Measurements from ENCODE around the gene TRDMT1. TPM values are rescaled to one million over a fixed set of nuclear protein-coding genes. Genes with fewer than 3 reads are reported as not detected.

TRDMT1 gene
- total RNA-seq, 2 experiments from 2014 or later = 12.3 to 12.7 TPM

DNA sequence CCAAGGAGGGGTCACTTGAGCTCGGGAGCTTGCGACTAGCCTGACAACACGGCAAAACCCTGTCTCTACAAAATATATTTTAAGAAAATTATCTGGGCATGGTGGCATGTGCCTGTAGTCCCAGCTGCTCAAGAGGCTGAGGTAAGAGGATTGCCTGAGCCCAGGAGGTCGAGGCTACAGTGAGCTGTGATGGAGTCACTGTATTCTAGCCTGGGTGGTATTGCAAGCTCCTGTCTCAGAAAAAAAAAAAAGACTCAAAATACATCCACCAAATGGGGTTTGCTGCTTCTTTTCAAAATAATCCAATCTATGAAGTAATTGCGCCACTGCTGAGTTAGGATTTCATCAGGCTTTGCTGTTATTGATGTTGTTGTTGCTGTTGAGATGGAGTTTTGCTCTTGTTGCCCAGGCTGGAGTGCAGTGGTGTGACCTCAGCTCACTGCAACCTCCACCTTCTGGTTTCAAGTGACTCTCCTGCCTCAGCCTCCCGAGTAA, 15.5 kb upstream of the TRDMT1 start:
- Mint-ChIP-seq H3K4me3 (no peak overlapping the region), H3K9me3 (peaks cover 2% of the 10 kb centered on the region), H3K27ac (peak overlapping the region; percentile 95), H3K4me1 (peaks cover 63% of the 10 kb centered on the region), H3K36me3 (ENCODE audit: low read depth) (peaks cover 50% of the 10 kb centered on the region), H3K27me3 (no peaks in the 10 kb centered on the region)
- ChIA-PET POLR2A (interaction anchor here (1.3 to 2.9 kb wide), 5 partner anchors 10 to 194 kb away, joined by 3 to 117 read pairs (median 24); partner anchors contain the start of genes TRDMT1 and VIM), CTCF (interaction anchor here (2.0 to 2.2 kb wide), 2 partner anchors 11 to 15 kb away, joined by 6 to 13 read pairs; partner anchors contain the start of genes TRDMT1 and VIM)
- no peak for DNase-seq

DNA sequence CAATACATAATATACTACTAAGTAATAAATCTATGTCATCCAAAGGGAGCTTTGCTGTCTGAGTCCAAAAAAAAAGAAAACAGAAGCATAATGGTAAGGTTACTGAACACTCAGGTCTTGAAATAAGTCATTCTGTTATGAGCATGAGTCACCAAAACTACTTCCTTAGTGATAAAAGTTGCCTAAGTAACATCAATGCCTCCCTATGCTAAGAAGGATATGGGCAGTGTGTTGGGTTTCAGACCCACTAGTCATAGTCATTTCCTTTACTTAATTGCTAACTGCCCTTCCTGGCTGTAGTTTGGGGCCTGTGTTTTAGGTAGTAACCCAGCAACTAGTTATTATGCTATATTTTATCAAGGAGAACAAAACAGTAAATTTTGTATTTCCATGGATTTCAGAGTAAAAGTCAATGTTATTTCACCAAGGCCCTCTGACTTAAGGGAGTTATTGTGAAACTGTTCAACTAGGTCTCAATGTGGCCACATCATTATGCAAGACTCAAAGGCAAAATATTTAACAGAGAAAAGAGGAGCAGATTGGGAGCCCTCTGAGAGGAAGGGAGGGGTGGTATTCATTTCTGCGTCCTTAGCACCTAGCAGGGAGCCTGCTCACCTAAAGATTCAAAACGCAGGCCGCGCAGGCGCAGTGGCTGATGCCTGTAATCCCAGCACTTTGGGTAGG, 14.9 kb upstream of the TRDMT1 start:
- ChIA-PET CTCF (interaction anchor here (0.5 to 2.2 kb wide), 5 partner anchors 10 to 190 kb away, joined by 3 to 13 read pairs (median 6); partner anchors contain the start of genes TRDMT1 and VIM), POLR2A (interaction anchor here (0.6 to 2.9 kb wide), 8 partner anchors 8 to 193 kb away, joined by 3 to 117 read pairs (median 10); partner anchors contain the start of genes TRDMT1 and VIM)
- Mint-ChIP-seq H3K4me3 (peak overlapping the region; percentile 36), H3K27me3 (no peaks in the 10 kb centered on the region), H3K9me3 (peaks cover 2% of the 10 kb centered on the region), H3K36me3 (ENCODE audit: low read depth) (peaks cover 52% of the 10 kb centered on the region), H3K27ac (peak overlapping the region; percentile 95), H3K4me1 (peaks cover 62% of the 10 kb centered on the region)
- peak; percentile 47 for DNase-seq

DNA sequence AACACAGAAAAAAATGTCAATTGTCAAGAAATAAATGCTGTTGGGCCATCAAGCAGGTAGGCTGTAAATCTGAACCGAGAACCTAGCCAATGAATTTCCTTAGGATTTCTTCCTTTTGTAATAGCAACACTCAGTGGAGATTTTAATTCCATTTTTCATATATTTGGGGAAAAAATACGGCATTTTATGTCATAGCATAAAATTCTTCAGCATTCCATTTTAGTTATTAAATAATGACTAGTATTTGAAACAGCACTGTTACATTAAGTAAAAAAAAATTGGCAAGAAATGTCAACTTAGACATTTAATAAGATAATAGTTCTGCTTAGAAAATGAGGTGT, 14.3 kb upstream of the TRDMT1 start:
- ChIA-PET CTCF (interaction anchor here (1.2 to 2.2 kb wide), 4 partner anchors 10 to 16 kb away, joined by 3 to 13 read pairs (median 6); partner anchors contain the start of genes TRDMT1 and VIM), POLR2A (interaction anchor here (0.6 to 2.9 kb wide), 7 partner anchors 8 to 191 kb away, joined by 3 to 117 read pairs (median 16); partner anchors contain the start of genes TRDMT1 and VIM)
- DNase-seq = no peak
- peaks cover 48% of the 10 kb centered on the region for H3K36me3 Mint-ChIP-seq (ENCODE audit: low read depth)
- H3K27ac Mint-ChIP-seq = peak overlapping the region; percentile 95
- peaks cover 56% of the 10 kb centered on the region for H3K4me1 Mint-ChIP-seq
- H3K9me3 Mint-ChIP-seq = peaks cover 2% of the 10 kb centered on the region
- no peaks in the 10 kb centered on the region for H3K27me3 Mint-ChIP-seq
- peak overlapping the region; percentile 36 for H3K4me3 Mint-ChIP-seq

DNA sequence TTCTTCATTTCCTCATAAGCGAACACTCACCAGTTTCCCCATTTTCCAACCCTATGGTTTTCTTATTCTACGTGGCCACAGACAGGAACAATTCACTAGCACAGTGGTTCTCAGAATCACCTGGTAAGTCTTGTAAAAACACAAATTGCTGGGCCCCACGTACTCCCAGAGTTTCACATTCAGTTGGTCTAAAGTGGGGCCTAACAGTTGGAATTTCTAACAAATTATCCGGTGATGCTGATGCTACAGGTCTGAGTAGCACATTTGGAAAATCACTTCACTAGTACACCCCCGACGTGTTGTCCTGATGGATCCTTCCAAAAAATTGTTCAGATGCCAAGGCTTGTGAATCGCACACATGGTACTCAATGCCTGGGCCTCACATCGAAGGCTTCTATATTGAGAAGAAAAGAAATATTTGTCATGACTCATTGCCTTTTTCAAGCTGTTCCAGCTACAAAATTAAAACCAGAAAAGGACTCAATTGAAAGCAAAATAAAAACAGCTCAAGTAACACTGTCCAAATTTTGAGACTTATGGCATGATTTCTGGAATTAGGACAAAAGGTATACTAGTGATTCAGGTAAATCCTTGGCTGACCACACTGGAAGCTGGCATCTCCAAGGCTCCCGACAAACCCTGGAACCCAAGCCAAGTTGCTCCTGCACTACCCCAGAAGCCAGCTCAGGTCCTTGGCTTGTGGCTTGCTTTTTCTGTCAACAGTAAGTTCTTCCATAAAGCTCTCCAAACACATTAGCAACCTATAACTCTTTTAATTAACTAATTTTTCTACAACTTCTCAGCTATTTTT, 13.7 kb upstream of the TRDMT1 start:
- Mint-ChIP-seq H3K4me1 (peaks cover 55% of the 10 kb centered on the region), H3K27ac (peak overlapping the region; percentile 95), H3K27me3 (no peaks in the 10 kb centered on the region), H3K4me3 (no peak overlapping the region), H3K36me3 (ENCODE audit: low read depth) (peaks cover 47% of the 10 kb centered on the region), H3K9me3 (peaks cover 2% of the 10 kb centered on the region)
- ChIA-PET CTCF (interaction anchor here (1.2 to 2.2 kb wide), 4 partner anchors 9 to 16 kb away, joined by 3 to 13 read pairs (median 6); partner anchors contain the start of genes TRDMT1 and VIM), POLR2A (interaction anchor here (0.6 to 2.9 kb wide), 6 partner anchors 9 to 190 kb away, joined by 3 to 117 read pairs (median 20); partner anchors contain the start of genes TRDMT1 and VIM)
- DNase-seq = no peak

DNA sequence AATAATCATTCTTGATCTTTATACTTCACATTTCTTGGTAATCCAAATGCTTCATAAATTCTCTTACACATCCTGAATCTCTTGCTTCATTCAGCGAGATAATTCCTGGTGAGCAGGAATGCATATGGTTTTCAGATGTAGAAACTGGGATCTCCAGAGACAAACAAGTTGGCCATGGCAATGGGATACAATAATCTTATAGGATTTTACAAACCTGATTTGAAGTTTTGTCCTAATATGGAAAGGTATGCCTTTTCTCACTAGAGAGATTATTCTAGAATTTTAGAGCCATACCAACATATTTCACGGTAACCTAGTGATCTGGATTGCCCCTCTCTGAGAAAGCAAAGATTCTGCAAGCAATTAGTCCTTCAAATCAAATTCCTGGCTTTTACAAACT, 13.1 kb upstream of the TRDMT1 start:
- Mint-ChIP-seq H3K27me3 (no peaks in the 10 kb centered on the region), H3K4me3 (no peak overlapping the region), H3K27ac (peak overlapping the region; percentile 95), H3K4me1 (peaks cover 54% of the 10 kb centered on the region), H3K36me3 (ENCODE audit: low read depth) (peaks cover 47% of the 10 kb centered on the region), H3K9me3 (peaks cover 2% of the 10 kb centered on the region)
- no peak for DNase-seq
- ChIA-PET CTCF (interaction anchor here (1.1 to 2.3 kb wide), 3 partner anchors 8 to 33 kb away, joined by 3 to 9 read pairs (median 7); partner anchors contain the start of gene TRDMT1), POLR2A (interaction anchor here (2.7 to 4.4 kb wide), 3 partner anchors 8 to 14 kb away, joined by 24 to 65 read pairs (median 45); partner anchors contain the start of genes TRDMT1 and VIM)

DNA sequence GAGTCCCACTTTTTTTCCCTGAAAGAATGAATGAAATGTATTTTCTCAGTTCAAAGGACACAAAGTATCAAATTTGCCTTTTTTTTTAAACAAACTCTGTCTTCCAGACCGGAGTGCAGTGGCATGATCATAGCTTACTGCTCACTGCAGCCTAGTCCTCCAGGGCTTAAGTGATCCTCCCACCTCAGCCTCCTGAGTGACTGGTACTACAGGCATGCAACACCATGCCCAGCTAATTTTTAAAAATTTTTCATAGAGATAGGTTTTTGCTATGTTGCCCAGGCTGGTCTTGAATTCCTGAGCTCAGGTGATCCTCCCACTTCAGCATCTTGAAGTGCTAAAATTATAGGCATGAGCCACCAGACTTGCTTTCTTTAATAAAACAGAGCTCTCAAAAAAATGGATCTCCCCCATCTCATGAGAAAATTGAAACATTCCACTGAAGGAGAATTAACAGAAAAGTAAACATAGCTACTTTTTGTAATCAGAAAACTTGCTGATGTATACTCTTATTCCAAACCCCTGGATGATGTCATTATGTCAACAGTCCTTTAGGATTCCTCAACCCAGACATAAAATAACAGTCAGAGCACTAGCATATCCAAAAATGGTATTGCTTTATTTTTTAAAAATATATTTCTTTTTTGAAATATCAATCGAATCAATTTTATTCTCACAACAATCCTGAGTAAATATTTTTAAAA, 12.3 kb upstream of the TRDMT1 start:
- ChIA-PET POLR2A (interaction anchor here (2.3 to 4.4 kb wide), 2 partner anchors 12 to 14 kb away, joined by 12 to 65 read pairs; partner anchors contain the start of genes TRDMT1 and VIM), CTCF (interaction anchor here (1.1 to 2.3 kb wide), 3 partner anchors 13 to 32 kb away, joined by 3 to 9 read pairs (median 3); partner anchors contain the start of gene TRDMT1)
- Mint-ChIP-seq H3K27ac (no peak overlapping the region), H3K36me3 (ENCODE audit: low read depth) (peaks cover 43% of the 10 kb centered on the region), H3K4me1 (peaks cover 57% of the 10 kb centered on the region), H3K4me3 (no peak overlapping the region), H3K27me3 (no peaks in the 10 kb centered on the region), H3K9me3 (peaks cover 2% of the 10 kb centered on the region)
- DNase-seq = no peak

DNA sequence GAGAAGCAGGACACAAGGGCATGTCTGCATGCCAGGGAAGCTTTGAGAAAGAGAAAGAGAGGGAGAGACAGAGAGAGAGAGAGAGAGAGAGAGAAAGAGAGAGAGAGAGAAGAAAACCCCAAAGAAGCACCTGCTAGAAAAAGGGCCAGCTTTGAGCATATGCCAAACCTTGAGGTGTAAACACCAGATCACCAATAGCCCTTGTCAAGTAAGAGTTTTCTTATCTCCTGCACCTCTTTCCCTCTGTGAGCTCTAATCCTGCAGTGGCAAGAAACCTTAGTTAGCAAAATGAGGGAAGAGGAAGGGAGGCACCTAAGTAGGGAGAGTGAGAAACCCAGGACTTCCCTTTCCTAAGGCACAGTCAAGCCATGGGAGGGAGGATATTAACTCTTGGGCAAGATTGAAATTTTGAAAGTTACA, 11.3 kb upstream of the TRDMT1 start:
- Mint-ChIP-seq H3K4me3 (no peak overlapping the region), H3K36me3 (ENCODE audit: low read depth) (peaks cover 38% of the 10 kb centered on the region), H3K27me3 (no peaks in the 10 kb centered on the region), H3K4me1 (peaks cover 60% of the 10 kb centered on the region), H3K9me3 (no peaks in the 10 kb centered on the region), H3K27ac (no peak overlapping the region)
- ChIA-PET POLR2A (interaction anchor here (2.3 to 4.4 kb wide), 2 partner anchors 11 to 15 kb away, joined by 12 to 65 read pairs; partner anchors contain the start of genes TRDMT1 and VIM), CTCF (interaction anchor here (1.1 to 2.3 kb wide), 2 partner anchors 12 to 14 kb away, joined by 3 to 9 read pairs; partner anchors contain the start of gene TRDMT1)
- DNase-seq = no peak

DNA sequence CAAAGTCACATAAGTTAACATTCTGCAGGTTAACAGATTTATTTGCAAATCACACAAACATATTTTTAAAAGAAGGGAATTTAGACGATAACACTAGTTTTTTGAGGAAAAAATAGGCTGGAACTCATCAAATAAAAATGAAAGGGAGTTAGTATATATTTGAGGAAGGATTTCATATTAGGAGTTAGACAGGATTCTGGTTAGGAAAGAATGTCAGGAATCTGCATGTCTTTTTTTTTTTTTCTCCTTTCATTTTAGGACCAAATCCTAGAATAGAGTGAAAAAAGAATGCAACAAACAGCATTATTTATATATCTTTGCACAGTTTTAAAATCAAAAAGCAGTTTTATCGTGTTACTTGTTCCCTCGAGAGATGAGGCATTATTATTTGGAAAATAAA, 8.9 kb upstream of the TRDMT1 start:
- POLR2A ChIA-PET = interaction anchor here (1.3 to 4.4 kb wide), 2 partner anchors 9 to 18 kb away, joined by 5 to 65 read pairs; partner anchors contain the start of genes TRDMT1 and VIM
- no peak for DNase-seq
- no peak overlapping the region for H3K4me3 Mint-ChIP-seq
- H3K27ac Mint-ChIP-seq = no peak overlapping the region
- CTCF ChIA-PET = interaction anchor here (0.6 kb wide), 1 partner anchor 12 kb away, joined by 4 read pairs; no protein-coding TSS in a partner anchor
- H3K27me3 Mint-ChIP-seq = no peaks in the 10 kb centered on the region
- peaks cover 23% of the 10 kb centered on the region for H3K36me3 Mint-ChIP-seq (ENCODE audit: low read depth)
- peaks cover 56% of the 10 kb centered on the region for H3K4me1 Mint-ChIP-seq
- no peaks in the 10 kb centered on the region for H3K9me3 Mint-ChIP-seq

DNA sequence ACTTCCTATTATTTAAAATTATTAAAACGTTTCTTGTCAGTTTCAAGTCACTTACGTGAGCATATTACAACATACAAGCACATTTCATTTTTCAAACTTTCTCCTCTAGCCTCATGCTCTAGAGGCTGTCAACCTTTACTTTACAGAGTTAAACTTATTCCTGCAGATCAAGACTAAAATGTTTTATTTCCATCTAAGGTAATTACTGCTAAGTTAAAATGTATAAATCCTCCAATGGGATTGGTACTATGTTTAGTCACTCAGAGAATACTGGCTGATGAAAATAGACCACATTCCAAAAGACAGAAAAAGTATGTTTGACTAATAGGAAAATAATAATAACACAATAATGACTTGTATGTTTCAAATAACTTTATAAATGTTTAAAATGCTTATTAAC, 8.4 kb upstream of the TRDMT1 start:
- H3K9me3 Mint-ChIP-seq = no peaks in the 10 kb centered on the region
- H3K27ac Mint-ChIP-seq = no peak overlapping the region
- H3K36me3 Mint-ChIP-seq (ENCODE audit: low read depth) = peaks cover 19% of the 10 kb centered on the region
- ChIA-PET CTCF (no interaction called here), POLR2A (interaction anchor here (1.4 kb wide), 1 partner anchor 28 kb away, joined by 3 read pairs; no protein-coding TSS in a partner anchor)
- peaks cover 51% of the 10 kb centered on the region for H3K4me1 Mint-ChIP-seq
- H3K27me3 Mint-ChIP-seq = no peaks in the 10 kb centered on the region
- DNase-seq = no peak
- no peak overlapping the region for H3K4me3 Mint-ChIP-seq

DNA sequence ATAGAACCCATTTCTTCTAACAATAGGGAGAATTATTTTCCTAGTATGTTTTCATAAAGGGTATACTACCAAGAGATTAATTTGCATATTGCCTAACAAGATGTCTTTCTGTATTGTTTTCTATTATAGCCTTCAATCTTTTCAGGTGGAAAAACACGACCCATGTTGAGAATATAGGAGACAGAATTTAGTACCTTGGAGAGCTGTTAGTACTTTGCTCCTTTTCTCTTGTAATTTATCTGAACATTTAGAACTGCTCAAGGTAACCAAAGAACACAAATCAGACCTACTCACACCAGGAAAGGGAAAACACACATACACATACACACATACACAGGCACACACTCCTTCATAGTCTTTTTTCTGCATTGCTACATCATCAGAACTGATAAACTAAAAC, 7.8 kb upstream of the TRDMT1 start:
- Mint-ChIP-seq H3K36me3 (ENCODE audit: low read depth) (peaks cover 15% of the 10 kb centered on the region), H3K4me3 (no peak overlapping the region), H3K27me3 (no peaks in the 10 kb centered on the region), H3K9me3 (no peaks in the 10 kb centered on the region), H3K4me1 (peaks cover 50% of the 10 kb centered on the region), H3K27ac (no peak overlapping the region)
- ChIA-PET CTCF (no interaction called here), POLR2A (interaction anchor here (1.4 to 4.3 kb wide), 2 partner anchors 21 to 28 kb away, joined by 3 to 180 read pairs; partner anchors contain the start of gene VIM)
- no peak for DNase-seq

DNA sequence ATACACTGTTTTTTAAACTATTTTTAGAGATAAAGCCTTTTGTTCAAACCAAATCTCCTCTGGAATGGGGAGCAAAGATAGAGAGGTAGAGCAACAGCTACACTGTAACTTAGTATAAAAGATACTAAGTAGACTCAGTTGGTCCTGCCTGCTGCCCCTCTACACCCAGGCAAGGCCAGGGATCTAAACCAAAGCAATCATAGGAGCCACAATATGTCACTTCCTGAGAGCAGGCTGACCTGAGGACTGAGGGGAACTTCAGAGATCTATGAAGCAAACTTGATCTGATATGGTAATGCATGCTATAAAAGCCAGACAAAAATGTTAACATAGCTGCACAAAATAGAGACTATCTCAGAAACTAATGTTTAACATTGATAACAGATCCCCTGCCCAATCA, 7.0 kb upstream of the TRDMT1 start:
- Mint-ChIP-seq H3K9me3 (no peaks in the 10 kb centered on the region), H3K36me3 (ENCODE audit: low read depth) (peaks cover 10% of the 10 kb centered on the region), H3K4me1 (peaks cover 53% of the 10 kb centered on the region), H3K27ac (no peak overlapping the region), H3K4me3 (no peak overlapping the region), H3K27me3 (no peaks in the 10 kb centered on the region)
- no peak for DNase-seq
- ChIA-PET POLR2A (interaction anchor here (1.4 to 4.3 kb wide), 2 partner anchors 21 to 29 kb away, joined by 3 to 180 read pairs; partner anchors contain the start of gene VIM), CTCF (no interaction called here)
